GM12878 (cell line): ENCODE results near the gene SPHK1. TPM values are rescaled to one million over a fixed set of nuclear protein-coding genes. Genes with fewer than 3 reads are reported as not detected.

ENCODE experiments used
- ATAC-seq: fragments of 200-7000 bp; cut with Tn5 transposase; 3 replicates; pipeline ENCODE4 v1.9.1; 2020; ENCODE audit warnings: mild to moderate bottlenecking, moderate library complexity
- BruUV-seq: library from RNA; stranded (reverse); fragments of 400-500 nt; replicated peaks from 2 replicates; lab custom pipeline; 2021; lab: Mats Ljungman, UMichigan
- CTCF ChIA-PET: fragments of 300-600 bp; sonication (Branson Sonifier 250); formaldehyde crosslinking; extraction: SDS; loops from one replicate; lab custom pipeline; 2021; ENCODE audit warnings: inconsistent platforms; lab: Yijun Ruan, JAX
- POLR2A ChIA-PET: fragments of 350-600 bp; formaldehyde crosslinking; extraction: SDS; loops from one replicate; lab custom pipeline; 2021; ENCODE audit warnings: inconsistent platforms; lab: Charles Lee
- RAD21 ChIA-PET: fragments of 300-600 bp; sonication (Branson Sonifier 250); formaldehyde crosslinking; loops from one replicate; lab custom pipeline; 2023; ENCODE audit warnings: antibody characterized with exemption; ENCODE audit not compliant: unreplicated experiment; lab: Charles Lee
- SMC1A ChIA-PET: fragments of 300-600 bp; sonication (Branson Sonifier 250); formaldehyde crosslinking; loops from one replicate; lab custom pipeline; 2023; ENCODE audit not compliant: unreplicated experiment, uncharacterized antibody; lab: Charles Lee
- DNase-seq: peaks from one replicate; pipeline ENCODE4 v3.0.0-alpha.2; 2011; ENCODE audit warnings: low read depth, low spot score
- FAIRE-seq: peaks from 3 replicates; lab custom pipeline; 2011; peaks lifted over from hg19 to GRCh38; lab: Jason Lieb, UNC
- H2AFZ ChIP-seq: 2 replicates; pipeline ENCODE4 v1.6.0; 2011; ENCODE audit warnings: low read depth, low read length, control low read depth; ENCODE audit not compliant: control insufficient read depth
- H3K27ac ChIP-seq: 2 replicates; pipeline ENCODE4 v1.5.1; 2011; ENCODE audit warnings: control low read depth; ENCODE audit not compliant: control insufficient read depth, insufficient read depth
- H3K27me3 ChIP-seq, 2 experiments: replicated peaks in 1 of 2; 2 replicates each; pipeline versions ENCODE4 v1.6.0 to v1.6.1; 2011; ENCODE audit warnings: low read length in 1 of 2; ENCODE audit not compliant: control insufficient read depth in 2 of 2, insufficient read depth in 2 of 2
- H3K36me3 ChIP-seq, 2 experiments: 2 replicates each; pipeline ENCODE4 v1.5.1; 2011; ENCODE audit warnings: low read length in 1 of 2; ENCODE audit not compliant: control insufficient read depth in 2 of 2, insufficient read depth in 2 of 2
- H3K4me1 ChIP-seq: 2 replicates; pipeline ENCODE4 v1.6.1; 2011; ENCODE audit warnings: mild to moderate bottlenecking, low read length, moderate library complexity, mixed read lengths; ENCODE audit not compliant: control insufficient read depth, insufficient read depth
- H3K4me2 ChIP-seq: 2 replicates; pipeline ENCODE4 v1.6.0; 2011; ENCODE audit warnings: control low read depth; ENCODE audit not compliant: control insufficient read depth, insufficient read depth
- H3K4me3 ChIP-seq: fragments of 200-600 bp; sonication (generic); 2 replicates; pipeline ENCODE4 v1.5.1; 2016
- H3K79me2 ChIP-seq: 2 replicates; pipeline ENCODE4 v1.6.0; 2011; ENCODE audit warnings: low read length; ENCODE audit not compliant: control insufficient read depth, insufficient read depth
- H3K9ac ChIP-seq: 2 replicates; pipeline ENCODE4 v1.8.0; 2011; ENCODE audit warnings: low read length, control low read depth, mixed read lengths; ENCODE audit not compliant: control insufficient read depth, insufficient read depth
- H3K9me3 ChIP-seq: replicated peaks from 3 replicates; pipeline ENCODE4 v1.5.1; 2011; ENCODE audit warnings: mild to moderate bottlenecking, low read length; ENCODE audit not compliant: control insufficient read depth, insufficient read depth
- H4K20me1 ChIP-seq: 2 replicates; pipeline ENCODE4 v1.6.0; 2011; ENCODE audit not compliant: control insufficient read depth, insufficient read depth
- CEBPZ ChIP-seq: fragments of 150-350 bp; IDR thresholded peaks from 2 replicates; pipeline ENCODE4 v1.6.1; 2016; ENCODE audit warnings: low read depth, low read length
- HCFC1 ChIP-seq: fragments of 150-350 bp; IDR thresholded peaks from 2 replicates; pipeline ENCODE4 v1.6.1; 2014; ENCODE audit warnings: low read length
- NRF1 ChIP-seq: conservative IDR thresholded peaks from 2 replicates; pipeline ENCODE4 v1.6.1; 2011; ENCODE audit warnings: mild to moderate bottlenecking, low read depth, low read length, improper control_type of control experiment
- RCOR1 ChIP-seq: conservative IDR thresholded peaks from 2 replicates; pipeline ENCODE4 v1.6.1; 2012; ENCODE audit warnings: low read depth, low read length, improper control_type of control experiment
- SMARCA5 ChIP-seq: fragments of 450-650 bp; IDR thresholded peaks from 2 replicates; pipeline ENCODE4 v1.6.1; 2017; ENCODE audit warnings: mild to moderate bottlenecking
- TBL1XR1 ChIP-seq: IDR thresholded peaks from 2 replicates; pipeline ENCODE4 v1.6.1; 2012; ENCODE audit warnings: low read depth, low read length, improper control_type of control experiment
- WRNIP1 ChIP-seq: IDR thresholded peaks from 2 replicates; pipeline ENCODE4 v1.6.1; 2011; ENCODE audit warnings: low read depth, low read length, improper control_type of control experiment, borderline replicate concordance
- ZNF592 ChIP-seq: fragments of 450-650 bp; IDR thresholded peaks from 2 replicates; pipeline ENCODE4 v1.6.1; 2017; ENCODE audit warnings: mild to moderate bottlenecking, moderate library complexity
- WGBS: methylation state at CpG from one replicate; pipeline ENCODE4 v1.1.6; 2016; ENCODE audit warnings: low lambda C conversion rate; ENCODE audit not compliant: insufficient replicate concordance, insufficient coverage; ENCODE audit errors: missing lambda C conversion rate; 5-methylcytosine and 5-hydroxymethylcytosine counted together
- in situ Hi-C: fragments of 300-500 bp; cut with MboI; formaldehyde crosslinking; loops from 9 replicates; pipeline ENCODE4 v1.14.3; 2018; ENCODE audit warnings: mixed read lengths
- intact Hi-C: fragments of 100-400 bp; cut with micrococcal nuclease; formaldehyde crosslinking; loops from one replicate; pipeline ENCODE4 v1.14.2; 2022; ENCODE audit not compliant: unreplicated experiment
- polyA plus RNA-seq, 11 experiments: library from polyadenylated mRNA; depleted of rRNA in 4 of 11; unstranded in 6 of 11; stranded (reverse) in 5 of 11; fragments of >200 nt; fragmentation: Nextera tagmentation in 4 of 11; fragmentation: Illumina TruSeq in 1 of 11; extraction: Ambion mirVana in 4 of 11; extraction: Trizol in 1 of 11; gene quantifications; 1 replicate in 1 of 11; 2 replicates in 10 of 11; pipeline versions ENCODE4 v1.2.1 to v1.2.3, GENCODE V29; 2011 to 2016; ENCODE audit warnings: inconsistent platforms in 2 of 11, missing spikeins in 2 of 11, low read depth in 1 of 11
- total RNA-seq, 4 experiments: library from RNA; depleted of rRNA in 3 of 4; stranded (reverse); fragments of >200 nt in 3 of 4; fragmentation: Illumina TruSeq in 1 of 4; extraction: Trizol in 1 of 4; gene quantifications; 2 replicates each; pipeline versions ENCODE4 v1.2.1 to v1.2.3, GENCODE V29; 2013 to 2021
- TF ChIP-seq, protein P1 (sequence below): IDR thresholded peaks from 2 replicates; pipeline ENCODE4 v1.6.1; 2011; ENCODE audit warnings: low read depth, mild to moderate bottlenecking, low read length, moderate library complexity, borderline replicate concordance; ENCODE audit errors: extremely low read depth
- TF ChIP-seq, protein P2 (sequence below): IDR thresholded peaks from 2 replicates; pipeline ENCODE4 v1.6.1; 2012; ENCODE audit warnings: improper control_type of control experiment, low read depth, low read length; ENCODE audit not compliant: insufficient replicate concordance

The SPHK1 gene
- total and polyA plus RNA-seq, 10 of the 15 experiments (the other 5 are each of a cell fraction or from before 2014, with no cell fraction given): 0.09 to 1.1 (median 0.36) TPM; not detected in 2

- FAIRE-seq: no peak
- Histone ChIP-seq H3K4me3 (no peak overlapping the region), H2AFZ (no peak overlapping the region), H3K9ac (no peak overlapping the region), H3K36me3 (peaks cover 2 to 3% of the 10 kb centered on the region in 2 experiments; a peak in 3 of 4 replicates), H3K27me3 (no peaks in the 10 kb centered on the region), H3K4me2 (no peak overlapping the region), H3K9me3 (no peaks in the 10 kb centered on the region), H3K4me1 (peaks cover 4% of the 10 kb centered on the region), H3K79me2 (peaks cover 7% of the 10 kb centered on the region), H4K20me1 (no peaks in the 10 kb centered on the region), H3K27ac (no peak overlapping the region)
- WGBS: 99% methylated on average over 5 of the region's 5 CpGs
- ChIA-PET RAD21 (no interaction called here), CTCF (no interaction called here), POLR2A (no interaction called here), SMC1A (no interaction called here)
- BruUV-seq: no TSS peak
- no peak for DNase-seq
- in situ Hi-C loops: no loop called here
- TF ChIP-seq WRNIP1 (no peak), ZNF592 (no peak), SMARCA5 (no peak), CEBPZ (no peak), HCFC1 (no peak), TBL1XR1 (no peak), RCOR1 (no peak), NRF1 (no peak)
- TF ChIP-seq, protein P1, sequence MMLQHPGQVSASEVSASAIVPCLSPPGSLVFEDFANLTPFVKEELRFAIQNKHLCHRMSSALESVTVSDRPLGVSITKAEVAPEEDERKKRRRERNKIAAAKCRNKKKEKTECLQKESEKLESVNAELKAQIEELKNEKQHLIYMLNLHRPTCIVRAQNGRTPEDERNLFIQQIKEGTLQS: no peak
- TF ChIP-seq, protein P2, sequence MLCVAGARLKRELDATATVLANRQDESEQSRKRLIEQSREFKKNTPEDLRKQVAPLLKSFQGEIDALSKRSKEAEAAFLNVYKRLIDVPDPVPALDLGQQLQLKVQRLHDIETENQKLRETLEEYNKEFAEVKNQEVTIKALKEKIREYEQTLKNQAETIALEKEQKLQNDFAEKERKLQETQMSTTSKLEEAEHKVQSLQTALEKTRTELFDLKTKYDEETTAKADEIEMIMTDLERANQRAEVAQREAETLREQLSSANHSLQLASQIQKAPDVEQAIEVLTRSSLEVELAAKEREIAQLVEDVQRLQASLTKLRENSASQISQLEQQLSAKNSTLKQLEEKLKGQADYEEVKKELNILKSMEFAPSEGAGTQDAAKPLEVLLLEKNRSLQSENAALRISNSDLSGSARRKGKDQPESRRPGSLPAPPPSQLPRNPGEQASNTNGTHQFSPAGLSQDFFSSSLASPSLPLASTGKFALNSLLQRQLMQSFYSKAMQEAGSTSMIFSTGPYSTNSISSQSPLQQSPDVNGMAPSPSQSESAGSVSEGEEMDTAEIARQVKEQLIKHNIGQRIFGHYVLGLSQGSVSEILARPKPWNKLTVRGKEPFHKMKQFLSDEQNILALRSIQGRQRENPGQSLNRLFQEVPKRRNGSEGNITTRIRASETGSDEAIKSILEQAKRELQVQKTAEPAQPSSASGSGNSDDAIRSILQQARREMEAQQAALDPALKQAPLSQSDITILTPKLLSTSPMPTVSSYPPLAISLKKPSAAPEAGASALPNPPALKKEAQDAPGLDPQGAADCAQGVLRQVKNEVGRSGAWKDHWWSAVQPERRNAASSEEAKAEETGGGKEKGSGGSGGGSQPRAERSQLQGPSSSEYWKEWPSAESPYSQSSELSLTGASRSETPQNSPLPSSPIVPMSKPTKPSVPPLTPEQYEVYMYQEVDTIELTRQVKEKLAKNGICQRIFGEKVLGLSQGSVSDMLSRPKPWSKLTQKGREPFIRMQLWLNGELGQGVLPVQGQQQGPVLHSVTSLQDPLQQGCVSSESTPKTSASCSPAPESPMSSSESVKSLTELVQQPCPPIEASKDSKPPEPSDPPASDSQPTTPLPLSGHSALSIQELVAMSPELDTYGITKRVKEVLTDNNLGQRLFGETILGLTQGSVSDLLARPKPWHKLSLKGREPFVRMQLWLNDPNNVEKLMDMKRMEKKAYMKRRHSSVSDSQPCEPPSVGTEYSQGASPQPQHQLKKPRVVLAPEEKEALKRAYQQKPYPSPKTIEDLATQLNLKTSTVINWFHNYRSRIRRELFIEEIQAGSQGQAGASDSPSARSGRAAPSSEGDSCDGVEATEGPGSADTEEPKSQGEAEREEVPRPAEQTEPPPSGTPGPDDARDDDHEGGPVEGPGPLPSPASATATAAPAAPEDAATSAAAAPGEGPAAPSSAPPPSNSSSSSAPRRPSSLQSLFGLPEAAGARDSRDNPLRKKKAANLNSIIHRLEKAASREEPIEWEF: no peak
- no peak for ATAC-seq
- intact Hi-C loops: no loop called here
These were observed 33.9 kb upstream of the SPHK1 start for GRCh38 chr17:76350463-76350862.
